NCI-H1105 (cell line): ENCODE data around the gene COPRS.

ENCODE experiments used
- DNase-seq: peaks from one replicate; lab custom pipeline; 2025; lab: John Stamatoyannopoulos, UW

The COPRS gene

DNA sequence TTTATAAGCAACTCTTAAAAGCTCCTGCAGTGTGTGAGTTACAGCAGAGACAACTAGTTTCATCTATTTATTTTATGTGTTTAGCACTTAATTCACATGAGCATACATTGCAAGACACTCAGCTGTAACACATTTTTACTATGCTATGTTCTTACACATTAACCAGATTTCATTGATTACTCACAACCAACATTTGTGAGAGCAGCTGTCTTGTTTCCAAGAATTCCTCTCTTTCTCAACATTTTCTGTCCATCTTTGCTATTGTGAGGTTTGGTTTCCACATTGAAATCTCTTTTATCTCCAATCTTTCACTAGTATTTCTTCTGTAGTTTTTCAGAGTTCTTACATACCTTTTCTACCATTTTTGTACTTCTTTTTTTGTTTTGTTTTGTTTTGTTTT is 51.2 kb downstream of the COPRS start:
- no peak for DNase-seq

DNA sequence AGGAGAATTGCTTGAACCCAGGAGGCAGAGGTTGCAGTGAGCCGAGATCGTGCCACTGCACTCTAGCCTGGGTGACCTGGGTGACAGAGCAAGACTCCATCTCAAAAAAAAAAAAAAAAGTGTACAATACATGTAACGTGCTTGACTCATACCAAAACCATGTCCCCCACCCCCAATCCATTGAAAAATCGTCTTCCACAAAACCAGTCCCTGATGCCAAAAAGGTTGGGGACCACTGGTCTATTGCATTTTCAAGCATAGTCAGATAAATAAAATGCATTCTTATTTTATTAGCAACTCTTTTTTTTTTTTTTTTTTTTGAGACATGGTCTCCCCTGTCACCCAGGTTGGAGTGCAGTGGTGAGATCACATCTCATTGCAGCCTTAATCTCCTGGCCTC is 52.1 kb downstream of the COPRS start:
- DNase-seq = no peak

DNA sequence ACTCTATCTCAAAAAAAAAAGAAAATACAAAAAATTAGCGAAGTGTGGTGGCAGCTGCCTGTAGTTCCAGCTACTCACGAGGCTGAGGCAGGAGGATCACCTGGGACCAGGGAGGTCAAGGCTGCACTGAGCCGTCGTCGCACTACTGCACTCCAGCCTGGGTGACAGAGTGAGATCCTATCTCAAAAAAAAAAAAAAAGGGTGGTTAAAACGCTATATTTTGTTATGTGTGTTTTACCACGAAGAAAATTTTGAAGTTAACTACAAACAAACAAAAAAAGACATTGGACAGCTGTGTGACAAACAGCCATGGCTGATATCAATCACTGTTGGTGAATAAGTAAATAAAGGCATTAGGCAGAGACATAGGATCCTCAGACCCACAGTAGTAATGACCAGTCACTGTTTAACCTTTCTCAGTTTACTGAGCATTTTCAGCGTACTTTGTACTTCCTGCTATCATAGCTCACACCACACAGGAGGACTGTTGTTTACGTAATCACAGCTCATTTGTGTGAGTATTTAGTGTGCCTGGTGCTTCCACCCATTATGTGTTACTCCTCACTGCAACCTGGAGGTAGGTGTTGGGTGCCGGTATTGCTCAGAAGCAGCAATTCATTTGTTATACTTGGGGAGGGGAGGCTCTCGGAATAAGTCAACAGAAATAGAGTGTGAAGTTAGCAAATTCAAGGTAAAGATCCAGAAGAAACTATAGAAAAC is 55.4 kb downstream of the COPRS start:
- DNase-seq = no peak

DNA sequence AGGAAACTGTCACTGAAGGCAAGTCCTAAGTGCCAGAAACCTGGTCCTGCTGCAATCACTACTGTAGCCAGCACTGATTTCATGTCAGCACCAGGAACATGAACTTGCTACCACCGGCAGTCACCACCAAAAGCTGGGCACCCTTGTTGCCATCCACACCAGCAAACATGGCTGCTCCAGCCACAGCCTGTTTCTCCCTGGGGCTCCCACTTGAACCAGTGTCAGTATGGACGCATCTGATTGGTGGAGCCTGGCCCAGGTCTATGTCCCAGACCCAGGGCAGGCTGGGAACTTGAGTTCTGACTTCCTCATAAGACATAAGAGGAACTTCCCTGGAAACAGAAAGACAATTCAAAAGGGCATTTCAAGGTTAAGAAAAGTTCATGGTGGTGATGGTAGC is 56.5 kb downstream of the COPRS start:
- no peak for DNase-seq
